PC-3 (cell line): ENCODE results near the gene GCH1. TPM values are rescaled to one million over a fixed set of nuclear protein-coding genes. Genes with fewer than 3 reads are reported as not detected.
A peak's percentile ranks its signal among the peaks of the same experiment; 100 is the strongest.

Experiments used
- ATAC-seq: fragments of 200-7000 bp; cut with Tn5 transposase; 2 replicates; pipeline ENCODE4 v1.9.1; 2020; ENCODE audit warnings: mild to moderate bottlenecking, moderate library complexity
- BruUV-seq: library from RNA; stranded (reverse); fragments of 400-500 nt; replicated peaks from 2 replicates; lab custom pipeline; 2021; lab: Mats Ljungman, UMichigan
- CTCF ChIA-PET: fragments of 300-600 bp; sonication (Branson Sonifier 250); formaldehyde crosslinking; loops from one replicate; lab custom pipeline; 2022; ENCODE audit warnings: antibody characterized with exemption; lab: Charles Lee
- POLR2A ChIA-PET: fragments of 300-600 bp; sonication (Branson Sonifier 250); formaldehyde crosslinking; loops from one replicate; lab custom pipeline; 2022; ENCODE audit warnings: antibody characterized with exemption; ENCODE audit not compliant: unreplicated experiment; lab: Charles Lee
- DNase-seq: peaks from one replicate; pipeline ENCODE4 v3.0.0-alpha.2; 2015
- H2AFZ ChIP-seq: fragments of 300-600 bp; sonication (generic); 2 replicates; pipeline ENCODE4 v1.6.0; 2016; ENCODE audit warnings: antibody characterized with exemption, low read length
- H3F3A ChIP-seq: fragments of 300-600 bp; sonication (generic); one replicate; pipeline ENCODE4 v1.6.0; 2017; ENCODE audit warnings: antibody characterized with exemption, low read length, control low read depth, mild to moderate bottlenecking; ENCODE audit not compliant: unreplicated experiment
- H3K27ac ChIP-seq: fragments of 300-600 bp; sonication (generic); 2 replicates; pipeline ENCODE4 v1.5.1; 2016; ENCODE audit warnings: mild to moderate bottlenecking, low read length
- H3K27me3 ChIP-seq: fragments of 300-600 bp; sonication (generic); 2 replicates; pipeline ENCODE4 v1.6.1; 2016; ENCODE audit warnings: low read length, mixed read lengths
- H3K36me3 ChIP-seq: fragments of 300-600 bp; sonication (generic); 2 replicates; pipeline ENCODE4 v1.6.1; 2016; ENCODE audit warnings: low read depth, mixed run types, low read length, mixed read lengths
- H3K4me1 ChIP-seq: fragments of 300-600 bp; sonication (generic); 2 replicates; pipeline ENCODE4 v1.5.1; 2016; ENCODE audit warnings: low read length; ENCODE audit not compliant: insufficient read depth
- H3K4me2 ChIP-seq: fragments of 300-600 bp; sonication (generic); 2 replicates; pipeline ENCODE4 v1.6.0; 2016; ENCODE audit warnings: low read length
- H3K4me3 ChIP-seq: fragments of 300-600 bp; sonication (generic); 2 replicates; pipeline ENCODE4 v1.5.1; 2016; ENCODE audit warnings: mild to moderate bottlenecking, low read length, mixed read lengths
- H3K79me2 ChIP-seq: fragments of 300-600 bp; sonication (generic); 2 replicates; pipeline ENCODE4 v1.6.1; 2017; ENCODE audit warnings: low read length, mixed read lengths
- H3K9ac ChIP-seq: fragments of 300-600 bp; sonication (generic); 2 replicates; pipeline ENCODE4 v1.6.0; 2016; ENCODE audit warnings: mild to moderate bottlenecking, low read length
- H3K9me2 ChIP-seq: fragments of 300-600 bp; sonication (generic); replicated peaks from 2 replicates; pipeline ENCODE4 v1.6.1; 2016; ENCODE audit warnings: mixed run types, low read length, mixed read lengths
- H3K9me3 ChIP-seq: fragments of 300-600 bp; sonication (generic); 2 replicates; pipeline ENCODE4 v1.6.1; 2016; ENCODE audit warnings: low read length, mixed read lengths
- H4K20me1 ChIP-seq: fragments of 300-600 bp; sonication (generic); 2 replicates; pipeline ENCODE4 v1.6.1; 2016; ENCODE audit warnings: low read length, mixed read lengths
- CTCF ChIP-seq: fragments of 300-600 bp; sonication (generic); conservative IDR thresholded peaks from 2 replicates; pipeline ENCODE4 v1.5.1; 2017; ENCODE audit warnings: antibody characterized with exemption, low read depth, mild to moderate bottlenecking, low read length
- EZH2 ChIP-seq: fragments of 300-600 bp; sonication (generic); IDR thresholded peaks from one replicate; pipeline ENCODE4 v1.6.1; 2017; ENCODE audit warnings: antibody characterized with exemption, mild to moderate bottlenecking, low read length; ENCODE audit not compliant: unreplicated experiment
- EZH2phosphoT487 ChIP-seq: fragments of 300-600 bp; sonication (generic); IDR thresholded peaks from 2 replicates; pipeline ENCODE4 v1.6.1; 2018; ENCODE audit warnings: mild to moderate bottlenecking, antibody characterized with exemption, low read length, borderline replicate concordance
- intact Hi-C: fragments of 100-400 bp; cut with micrococcal nuclease; formaldehyde crosslinking; loops from 2 replicates; pipeline ENCODE4 v1.9.0; 2023
- total RNA-seq: library from RNA; depleted of rRNA; stranded (reverse); fragments of >200 nt; gene quantifications from 2 replicates; pipeline ENCODE4 v1.2.3, GENCODE V29; 2014

GCH1 gene
- total RNA-seq, 1 experiment from 2014 or later: 26.6 TPM

- BruUV-seq: no TSS peak
- Histone ChIP-seq H3F3A (no peaks in the 10 kb centered on the region), H3K4me2 (peak overlapping the region; percentile 45), H3K9me2 (no peaks in the 10 kb centered on the region), H3K9ac (no peak overlapping the region), H3K79me2 (no peaks in the 10 kb centered on the region), H2AFZ (peak overlapping the region; percentile 16; the same call in 1 of the 2 replicates), H3K4me1 (peaks cover 8% of the 10 kb centered on the region; the same call in 1 of the 2 replicates), H4K20me1 (no peaks in the 10 kb centered on the region), H3K27ac (no peak overlapping the region), H3K9me3 (peaks cover 2% of the 10 kb centered on the region), H3K36me3 (no peaks in the 10 kb centered on the region), H3K27me3 (no peaks in the 10 kb centered on the region), H3K4me3 (peak overlapping the region; percentile 4; the same call in 1 of the 2 replicates)
- ChIA-PET CTCF (interaction anchor here (0.8 kb wide), 1 partner anchor 254 kb away, joined by 6 read pairs; no protein-coding TSS in a partner anchor), POLR2A (interaction anchor here (0.6 to 0.7 kb wide), 2 partner anchors 89 to 367 kb away, joined by 3 to 6 read pairs; no protein-coding TSS in a partner anchor)
- ATAC-seq: peak; percentile 92
- TF ChIP-seq CTCF (no peak), EZH2 (no peak), EZH2phosphoT487 (no peak)
- peak; percentile 85 for DNase-seq
- intact Hi-C loops: loop anchor here (10.0 kb wide), 1 partner anchor 156 kb away; no protein-coding TSS in a partner anchor
Measured at GRCh38 chr14:54818201-54819133, 84.2 kb downstream of the GCH1 start.

GRCh38 chr14:54817506-54817905 is 85.1 kb downstream of the GCH1 start:
- intact Hi-C loops: loop anchor here (10.0 kb wide), 1 partner anchor 157 kb away; no protein-coding TSS in a partner anchor
- CTCF ChIA-PET: interaction anchor here (0.6 kb wide), 1 partner anchor 13 kb away, joined by 3 read pairs; no protein-coding TSS in a partner anchor
- TF ChIP-seq CTCF (no peak), EZH2 (no peak), EZH2phosphoT487 (no peak)

More at GRCh38 chr14:54817506-54817905, 85.1 kb downstream of the GCH1 start:
- ATAC-seq (no peak), DNase-seq (no peak)
- Histone ChIP-seq H3K9me2 (0 out of 2 replicates have a peak, but pooled peaks cover 3% of the 10 kb centered on the region), H3K4me1 (peaks cover 8% of the 10 kb centered on the region; the same call in 1 of the 2 replicates), H3K79me2 (no peaks in the 10 kb centered on the region), H3K27ac (no peak overlapping the region), H2AFZ (no peak overlapping the region), H3K9me3 (no peaks in the 10 kb centered on the region), H3F3A (no peaks in the 10 kb centered on the region), H3K36me3 (no peaks in the 10 kb centered on the region), H3K4me3 (no peak overlapping the region), H3K9ac (no peak overlapping the region), H4K20me1 (no peaks in the 10 kb centered on the region), H3K27me3 (no peaks in the 10 kb centered on the region), H3K4me2 (no peak overlapping the region)
- BruUV-seq: no TSS peak
- POLR2A ChIA-PET: no interaction called here
